GM15510 (cell line): ENCODE measurements around the gene SPTBN2.
A peak's percentile ranks its signal among the peaks of the same experiment; 100 is the strongest.

Experiments used
- POLR2A ChIP-seq: IDR thresholded peaks from 3 replicates; pipeline ENCODE4 v1.6.1; 2011; ENCODE audit warnings: borderline replicate concordance; ENCODE audit not compliant: insufficient read length; ENCODE audit errors: extremely low read depth

SPTBN2 gene

DNA sequence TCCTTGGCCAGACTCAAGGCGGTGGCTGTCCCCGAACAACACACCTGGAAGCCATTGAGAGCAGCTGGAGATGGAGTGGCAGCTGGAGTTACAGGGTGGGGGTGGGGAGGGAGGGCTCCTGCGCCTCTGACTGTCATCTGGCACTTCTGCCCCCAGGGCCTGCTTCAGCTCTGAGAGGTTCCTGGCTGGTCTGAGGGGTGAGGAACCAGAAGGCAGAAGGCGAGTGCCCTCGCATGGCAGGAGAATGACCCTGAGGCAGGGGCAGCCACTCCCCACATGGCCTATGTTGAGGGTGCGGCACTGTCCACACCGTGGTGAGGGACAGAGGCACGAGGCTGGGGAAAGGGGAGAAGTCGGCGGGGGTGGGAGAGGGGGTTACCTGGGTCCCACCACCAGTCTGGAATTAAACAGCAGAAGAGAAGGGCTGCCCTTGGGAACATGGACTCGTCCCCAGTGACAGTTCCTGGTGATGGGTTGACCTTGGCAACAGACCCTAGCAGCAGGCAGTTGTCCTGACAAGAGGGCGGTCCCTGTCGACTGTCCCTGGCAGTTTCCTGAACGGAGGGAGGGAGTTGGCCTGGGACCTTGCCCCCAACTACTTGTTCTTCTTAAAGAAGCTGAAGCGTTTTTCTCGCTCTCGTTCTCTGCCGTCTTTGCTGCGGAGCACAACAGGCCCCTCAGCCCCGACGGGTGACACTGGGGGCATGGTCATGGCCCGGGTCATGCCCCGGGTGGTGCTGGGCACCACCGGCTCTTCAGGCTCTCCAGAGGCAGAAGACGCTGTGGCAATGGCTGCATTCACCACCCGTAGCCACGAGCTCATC lies 43.5 kb downstream of the SPTBN2 start:
- no peak for TF ChIP-seq POLR2A

DNA sequence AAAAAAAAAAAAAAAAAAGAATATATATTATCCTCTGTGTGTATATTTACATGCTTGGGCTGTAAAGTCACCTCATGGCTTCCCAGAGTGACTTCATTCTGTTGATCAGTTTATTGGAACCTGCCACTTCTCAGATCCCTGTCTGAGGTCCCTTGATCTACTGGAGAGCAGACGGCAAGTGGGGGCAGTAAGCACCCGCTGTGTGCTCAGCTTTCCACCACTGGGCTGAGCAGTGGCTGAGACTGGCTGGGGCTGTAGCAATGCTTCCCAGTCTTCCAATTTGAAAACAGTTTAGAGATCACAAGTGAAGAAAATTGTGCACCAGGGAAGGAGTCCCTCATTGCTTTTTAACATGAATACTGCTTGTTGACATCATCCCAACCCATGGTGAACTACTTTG lies 44.4 kb downstream of the SPTBN2 start:
- TF ChIP-seq POLR2A = no peak

DNA sequence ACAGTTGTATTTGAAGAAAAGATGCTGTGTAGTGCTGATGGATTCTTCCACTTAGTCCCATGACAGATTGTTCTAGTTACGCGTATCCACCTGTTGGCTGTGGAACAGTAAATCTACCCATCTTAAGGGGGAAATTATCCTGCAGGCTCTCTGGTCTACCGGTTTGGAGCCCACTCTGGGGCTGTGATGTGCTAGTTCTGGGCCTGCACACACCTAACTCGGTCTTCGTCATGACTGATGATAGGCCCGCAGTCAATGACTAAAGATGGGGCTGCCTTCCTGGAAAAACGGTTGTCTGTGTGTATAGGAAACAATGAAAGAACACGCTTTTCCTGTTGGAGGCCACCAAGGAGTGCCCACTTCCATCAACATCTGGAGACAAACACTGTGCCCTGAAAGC lies 45.1 kb downstream of the SPTBN2 start:
- TF ChIP-seq POLR2A = no peak

DNA sequence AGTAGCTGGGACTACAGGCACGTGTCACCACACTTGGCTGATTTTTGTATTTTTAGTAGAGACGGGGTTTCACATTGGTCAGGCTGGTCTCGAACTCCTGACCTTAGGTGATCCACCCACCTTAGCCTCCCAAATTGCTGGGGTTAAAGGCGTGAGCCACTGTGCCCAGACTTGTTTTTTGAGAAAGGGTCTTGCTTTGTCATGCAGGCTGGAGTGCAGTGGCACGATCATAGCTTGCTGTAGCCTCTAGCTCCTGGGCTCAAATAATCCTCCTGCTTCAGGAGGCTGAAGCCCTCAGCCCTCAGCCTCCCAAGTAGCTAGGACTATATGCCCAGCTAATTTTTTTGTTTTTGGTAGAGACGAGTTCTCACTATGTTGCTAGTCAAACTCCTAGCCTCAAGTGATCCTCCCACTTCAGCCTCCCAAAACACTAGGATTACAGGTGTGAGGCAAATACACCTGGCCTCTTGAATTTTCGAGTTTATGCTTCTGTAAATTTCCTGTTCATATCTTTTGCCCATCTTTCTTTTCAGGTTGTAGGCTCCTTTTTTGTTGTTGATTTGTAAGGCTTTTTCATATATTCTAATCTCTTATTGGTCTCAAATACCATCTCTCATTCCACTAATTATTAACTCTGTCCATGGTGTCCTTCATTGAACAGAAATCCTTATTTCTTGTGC lies 47.9 kb downstream of the SPTBN2 start:
- TF ChIP-seq POLR2A = no peak

DNA sequence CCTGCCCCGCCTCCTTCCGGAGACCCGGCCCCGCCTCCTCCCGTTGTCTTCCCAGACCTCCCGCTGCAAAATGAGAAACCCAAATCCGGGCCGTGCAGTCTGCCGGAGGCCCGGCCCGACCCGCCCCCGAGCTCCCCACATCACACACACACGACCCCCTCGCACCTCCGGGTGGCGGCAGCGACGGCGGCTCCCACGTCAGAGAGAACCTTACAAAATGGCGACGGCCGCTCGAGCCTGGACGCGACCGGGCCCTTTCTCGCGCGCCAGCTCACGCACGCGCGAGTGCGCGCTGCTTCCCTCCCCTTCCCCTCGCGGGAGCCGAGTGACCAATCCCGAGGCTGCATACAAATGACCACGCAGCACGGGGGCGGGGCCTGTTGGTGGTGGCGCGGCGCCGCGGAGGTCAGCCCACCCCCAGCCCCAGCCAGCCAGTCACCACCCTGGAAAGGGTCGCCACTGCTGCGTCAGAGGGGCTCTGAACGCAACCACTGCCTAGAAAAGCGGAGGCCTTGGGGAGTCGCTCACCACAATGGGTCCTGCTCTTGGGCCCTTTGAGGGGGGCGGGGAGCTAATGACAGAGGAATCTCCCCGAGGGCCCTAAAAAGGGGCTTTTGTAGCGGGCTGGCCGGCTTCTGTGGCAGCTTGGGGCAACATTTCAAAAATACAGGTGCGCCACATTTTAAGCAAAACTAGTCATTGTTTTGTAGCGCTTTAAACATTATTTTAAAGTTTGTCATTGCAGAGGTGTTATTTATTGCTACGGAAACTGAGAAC lies 51.2 kb downstream of the SPTBN2 start, which contains the start of gene RBM4B:
Gene RBM4B (minus strand): TSS at position 289 of the 777 bp plus-strand sequence. CDS start 808 bp downstream, outside the sequence.
- TF ChIP-seq POLR2A = peak; percentile 72

DNA sequence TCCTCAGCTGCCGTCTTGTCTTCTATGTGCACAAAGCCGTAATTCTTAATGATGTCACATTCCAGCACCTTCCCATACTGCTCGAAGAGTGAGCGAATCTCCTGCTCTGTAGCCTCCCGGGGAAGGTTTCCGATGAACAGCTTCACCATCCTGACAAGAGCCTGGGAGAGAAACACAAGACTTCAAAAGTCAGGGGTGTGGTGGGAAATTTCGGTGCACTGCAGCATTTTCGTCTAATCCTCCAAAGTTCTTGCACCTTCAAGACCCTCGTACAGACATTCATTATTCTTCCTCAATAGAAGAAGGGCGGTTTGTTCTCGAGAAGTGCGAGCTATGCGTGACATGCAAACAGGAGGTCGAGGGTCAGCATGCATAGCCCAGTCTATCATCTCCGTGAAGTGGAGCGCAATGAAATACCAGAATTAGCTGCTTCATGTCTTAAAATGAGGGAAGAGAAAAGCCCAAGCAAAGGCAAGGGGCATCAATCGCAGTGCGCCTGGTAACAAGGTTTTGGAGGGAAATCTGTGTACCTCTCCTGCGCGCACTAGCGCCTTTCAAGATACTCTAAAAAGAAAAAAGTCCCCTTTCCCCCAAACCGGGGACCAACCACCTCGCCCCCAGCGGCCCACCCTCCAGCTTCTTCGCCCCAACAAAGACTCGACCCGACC lies 52.0 kb downstream of the SPTBN2 start:
- TF ChIP-seq POLR2A = no peak

DNA sequence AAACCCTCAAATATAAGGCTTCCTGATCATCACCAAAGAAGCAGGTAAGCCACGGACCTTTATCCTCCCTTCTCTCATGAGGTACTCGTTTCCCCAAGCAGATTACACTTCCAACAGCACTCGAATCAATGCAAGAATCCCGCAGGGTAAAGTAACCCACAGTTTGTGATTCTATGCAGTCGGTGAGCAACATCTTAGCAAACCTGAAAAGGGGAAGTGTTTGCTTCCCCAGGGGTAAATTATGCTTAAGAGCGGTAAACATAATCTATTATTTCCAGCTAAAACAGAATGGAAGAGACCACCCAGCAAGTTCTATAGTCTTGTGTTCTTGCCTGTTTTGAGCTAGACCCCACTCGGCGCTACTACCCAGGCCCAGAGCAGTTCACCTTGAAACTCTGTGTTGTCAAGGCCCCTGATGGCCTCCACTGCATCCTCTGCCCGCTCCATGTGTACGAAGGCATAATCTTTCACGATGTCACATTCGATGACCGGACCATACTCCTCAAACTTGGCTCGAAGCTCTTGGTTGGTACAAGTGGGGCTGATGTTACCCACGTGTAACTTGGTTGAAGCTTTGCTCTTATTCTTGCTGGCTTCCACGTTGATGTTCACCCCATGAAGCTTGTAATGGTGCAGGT lies 52.6 kb downstream of the SPTBN2 start:
- TF ChIP-seq POLR2A = no peak

DNA sequence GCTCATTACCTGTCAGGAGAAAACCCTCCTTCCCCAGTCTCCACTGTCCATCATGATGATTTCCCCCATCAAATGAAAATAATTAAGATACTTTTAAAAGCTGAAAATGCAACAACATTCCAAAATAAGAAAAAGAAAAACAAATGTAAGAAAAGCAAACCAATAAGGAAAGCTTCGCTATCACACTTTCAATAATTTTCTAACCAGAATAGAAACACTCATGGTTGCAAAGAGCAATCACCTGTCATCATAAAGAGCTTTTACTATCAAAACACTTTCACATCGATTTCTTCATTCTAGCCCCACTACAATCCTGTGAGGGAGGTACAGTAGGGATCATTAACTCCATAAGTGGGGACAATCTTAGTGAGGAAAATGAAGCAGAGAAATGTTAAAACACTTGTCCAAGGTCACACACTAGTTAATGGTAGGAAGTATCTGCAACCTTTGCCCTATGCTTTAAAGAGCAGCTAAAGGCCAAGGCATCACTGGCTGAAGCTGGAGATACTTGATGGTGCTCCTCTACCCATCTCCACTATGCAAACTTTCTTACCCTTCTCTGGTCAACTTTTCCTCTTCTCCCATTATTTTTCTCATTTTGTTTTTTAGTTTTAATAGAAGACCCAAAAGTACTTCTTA lies 53.9 kb downstream of the SPTBN2 start:
- TF ChIP-seq POLR2A = no peak

DNA sequence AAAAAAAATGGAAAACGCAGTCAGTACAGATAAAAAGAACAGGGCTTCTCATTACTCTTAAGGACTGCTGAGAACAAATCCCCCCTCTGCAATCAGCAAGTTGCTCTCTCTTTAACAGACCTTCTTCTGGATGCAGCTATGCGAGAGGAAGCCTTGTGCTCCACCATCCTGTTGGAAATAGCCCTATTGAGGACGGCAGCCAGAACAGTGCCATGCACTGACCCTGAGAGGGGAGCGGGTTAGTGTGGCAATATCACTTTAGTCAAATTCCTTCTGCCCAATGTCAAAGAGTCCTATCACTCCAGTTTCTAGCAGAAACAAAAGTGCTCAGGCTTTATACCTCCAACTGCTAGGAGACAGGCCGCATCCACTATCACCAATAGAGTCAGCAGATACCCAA lies 58.2 kb downstream of the SPTBN2 start:
- TF ChIP-seq POLR2A = no peak

DNA sequence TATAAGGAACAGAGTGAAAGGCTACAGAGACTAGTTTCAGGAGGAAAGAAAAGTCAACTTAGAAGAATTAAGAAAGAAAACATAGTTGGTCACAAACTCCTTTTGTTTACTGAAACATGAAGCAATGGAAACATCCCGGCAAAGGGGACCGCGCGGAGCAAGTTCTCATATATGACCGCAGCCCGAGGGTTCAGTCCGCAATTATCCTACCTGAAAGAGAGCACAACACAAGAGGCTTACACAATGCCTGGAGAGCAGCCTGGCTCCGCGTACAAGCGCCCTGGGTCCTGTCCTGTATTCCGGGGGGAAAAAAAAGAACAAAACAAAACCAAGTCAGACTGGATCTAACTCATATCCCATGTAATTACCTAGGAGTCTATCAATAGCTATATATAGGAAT lies 63.6 kb downstream of the SPTBN2 start:
- TF ChIP-seq POLR2A = no peak

DNA sequence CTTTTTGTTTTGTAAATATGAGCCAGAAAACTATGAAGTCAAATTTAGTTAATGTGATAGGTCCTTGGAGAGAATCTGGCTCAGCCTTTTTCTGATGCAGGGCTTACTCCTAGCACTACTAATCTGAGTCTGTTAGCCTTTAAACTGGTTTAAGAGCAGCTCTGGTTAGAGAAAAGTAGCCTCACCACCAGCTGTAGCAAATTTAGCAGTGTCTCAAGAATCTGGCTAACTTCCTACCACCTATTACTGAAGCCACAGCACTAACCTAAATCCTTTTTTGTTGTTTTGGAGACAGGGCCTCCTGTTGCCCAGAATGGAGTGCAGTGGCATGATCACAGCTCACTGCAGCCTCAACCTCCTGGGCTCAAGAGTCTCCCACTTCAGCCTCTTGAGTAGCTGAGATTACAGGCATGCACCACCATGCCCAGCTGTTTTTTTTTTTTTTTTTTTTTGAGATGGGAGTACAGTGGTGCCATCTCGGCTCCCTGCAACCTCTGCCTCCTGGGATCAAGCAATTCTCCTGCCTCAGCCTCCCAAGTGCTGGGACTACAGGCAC lies 65.2 kb downstream of the SPTBN2 start:
- TF ChIP-seq POLR2A = no peak

DNA sequence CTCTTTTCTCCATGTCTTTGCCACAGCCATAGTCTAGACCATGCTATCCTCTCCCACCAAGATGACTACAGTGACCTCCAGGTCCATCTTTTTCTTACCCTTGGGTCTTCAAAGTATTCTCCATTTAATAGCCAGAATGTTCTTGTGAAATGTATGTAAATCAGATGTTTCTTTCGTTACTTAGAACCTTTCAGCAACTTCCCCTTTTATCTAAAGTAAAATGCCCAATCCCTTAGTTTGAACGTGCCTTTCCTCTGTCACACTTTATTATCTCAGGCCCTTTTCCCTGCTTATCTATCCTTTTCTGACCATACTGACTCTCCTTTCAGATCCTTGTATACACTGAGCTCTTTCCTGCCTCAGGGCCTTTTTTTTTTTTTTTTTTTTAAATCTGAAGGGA lies 69.3 kb downstream of the SPTBN2 start:
- TF ChIP-seq POLR2A = no peak

DNA sequence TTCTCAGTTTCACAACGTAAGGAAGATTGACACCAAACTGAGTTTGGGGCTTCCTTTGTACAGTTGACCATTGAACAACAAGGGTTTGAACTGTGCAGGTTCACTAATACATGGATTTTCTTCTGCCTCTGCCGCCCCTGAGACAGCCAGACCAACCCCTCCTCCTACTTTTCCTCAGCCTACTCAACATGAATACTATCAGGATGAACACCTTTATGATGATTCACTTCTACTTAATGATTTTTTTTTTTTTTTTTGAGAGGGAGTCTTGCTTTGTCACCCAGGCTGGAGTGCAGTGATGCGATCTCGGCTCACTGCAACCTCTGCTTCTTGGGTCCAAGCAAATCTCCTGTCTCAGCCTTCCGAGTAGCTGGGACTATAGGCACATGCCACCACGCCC lies 75.9 kb downstream of the SPTBN2 start:
- TF ChIP-seq POLR2A = no peak

DNA sequence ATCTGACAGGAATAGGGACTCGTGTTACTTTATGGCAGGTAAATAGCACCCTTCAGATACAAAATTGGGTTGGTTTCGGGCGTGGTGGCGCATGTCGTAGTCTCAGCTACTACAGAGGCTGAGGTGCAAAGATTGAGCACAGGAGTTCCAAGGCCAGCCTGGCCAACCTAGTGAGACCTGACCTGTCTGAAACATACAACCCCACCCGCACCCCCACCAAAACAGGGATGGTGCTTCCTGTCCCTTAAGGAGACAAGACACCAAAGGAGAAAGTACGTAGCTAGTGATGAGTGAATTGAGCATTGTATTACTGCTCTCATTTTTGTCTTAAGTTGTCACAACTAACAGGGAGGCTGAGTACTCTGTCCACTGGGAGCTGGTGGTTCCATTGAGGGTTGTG lies 76.4 kb downstream of the SPTBN2 start:
- TF ChIP-seq POLR2A = no peak

DNA sequence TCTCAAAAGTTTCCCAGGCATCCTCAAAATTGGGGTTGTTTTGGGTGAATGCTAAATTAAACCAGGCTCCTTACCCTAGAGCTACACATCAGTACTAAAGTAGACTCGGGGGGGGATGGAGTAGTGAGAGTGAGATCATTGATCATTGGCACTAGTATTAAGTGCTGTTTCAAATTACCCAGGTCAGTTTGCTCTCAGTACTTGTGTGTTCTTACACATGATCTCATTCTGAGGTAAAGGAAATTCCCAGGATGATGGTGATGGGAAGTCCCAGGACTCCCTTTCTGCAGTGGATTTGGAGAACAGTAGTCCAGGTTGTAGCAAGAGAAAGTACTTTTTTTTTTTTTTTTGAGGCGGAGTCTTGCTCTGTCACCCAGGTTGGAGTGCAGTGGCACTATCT lies 78.0 kb downstream of the SPTBN2 start:
- TF ChIP-seq POLR2A = no peak
